Panc1 (cell line): ENCODE data around the gene INPP4B. TPM values are rescaled to one million over a fixed set of nuclear protein-coding genes. Genes with fewer than 3 reads are reported as not detected.
"Not testable (repeated sequence)": the region's sequence is repeated elsewhere in the genome, so short reads cannot be mapped to it uniquely, and the experiment has no call there.

Source experiments
- ATAC-seq: fragments of 200-7000 bp; cut with Tn5 transposase; 2 replicates; pipeline ENCODE4 v1.9.1; 2020; ENCODE audit warnings: mild to moderate bottlenecking, moderate library complexity
- BruUV-seq: library from RNA; stranded (reverse); fragments of 400-500 nt; replicated peaks from 2 replicates; lab custom pipeline; 2021; lab: Mats Ljungman, UMichigan
- CTCF ChIA-PET: fragments of 300-600 bp; sonication (Branson Sonifier 250); formaldehyde crosslinking; loops from one replicate; lab custom pipeline; 2022; ENCODE audit warnings: antibody characterized with exemption; lab: Charles Lee
- POLR2A ChIA-PET: fragments of 300-600 bp; sonication (Branson Sonifier 250); formaldehyde crosslinking; loops from one replicate; lab custom pipeline; 2022; ENCODE audit warnings: antibody characterized with exemption; lab: Charles Lee
- DNase-seq: peaks from one replicate; pipeline ENCODE4 v3.0.0-alpha.2; 2010; ENCODE audit warnings: low read depth, low spot score
- H3K27ac ChIP-seq: 2 replicates; pipeline ENCODE4 v1.5.1; 2011; ENCODE audit warnings: mild to moderate bottlenecking, low read length, inconsistent platforms
- H3K27me3 ChIP-seq: fragments of 200-500 bp; sonication (Bioruptor generic); 2 replicates; pipeline ENCODE4 v1.6.0; 2014; ENCODE audit warnings: low read length, inconsistent platforms; ENCODE audit not compliant: control insufficient read depth, insufficient read depth
- H3K36me3 ChIP-seq: fragments of 200-500 bp; sonication (Bioruptor generic); 2 replicates; pipeline ENCODE4 v1.5.1; 2014; ENCODE audit warnings: inconsistent platforms, mild to moderate bottlenecking, low read length, moderate library complexity; ENCODE audit not compliant: control insufficient read depth, insufficient read depth
- H3K4me1 ChIP-seq: 2 replicates; pipeline ENCODE4 v1.5.1; 2011; ENCODE audit warnings: inconsistent platforms, mild to moderate bottlenecking, low read length, moderate library complexity; ENCODE audit not compliant: control insufficient read depth, insufficient read depth
- H3K4me3 ChIP-seq, 2 experiments: 2 replicates each; pipeline ENCODE4 v1.5.1; 2011 to 2012; ENCODE audit warnings: low read depth in 2 of 2, low read length in 2 of 2, mild to moderate bottlenecking in 2 of 2, inconsistent platforms in 1 of 2, moderate library complexity in 1 of 2
- H3K9me3 ChIP-seq: fragments of 200-500 bp; sonication (Bioruptor generic); 2 replicates; pipeline ENCODE4 v1.5.1; 2014; ENCODE audit warnings: low read depth, mild to moderate bottlenecking, inconsistent platforms, low read length, moderate library complexity; ENCODE audit not compliant: control insufficient read depth, insufficient read depth
- POLR2AphosphoS5 ChIP-seq: IDR thresholded peaks from 2 replicates; pipeline ENCODE4 v1.6.1; 2012; ENCODE audit warnings: mild to moderate bottlenecking, low read depth, low read length, moderate library complexity
- SIN3A ChIP-seq: IDR thresholded peaks from 2 replicates; pipeline ENCODE4 v1.6.1; 2012; ENCODE audit warnings: low read depth, mild to moderate bottlenecking, low read length, moderate library complexity, borderline replicate concordance; ENCODE audit not compliant: insufficient read depth
- TCF7L2 ChIP-seq: IDR thresholded peaks from 2 replicates; pipeline ENCODE4 v1.6.1; 2011; ENCODE audit warnings: mild to moderate bottlenecking, low read depth, low read length, inconsistent platforms
- in situ Hi-C: cut with HindIII; loops from 2 replicates; pipeline ENCODE4 v1.10.0; 2016; ENCODE audit warnings: low sequenced_read_pairs, low pct_unique_long_range_greater_than_20kb
- intact Hi-C: fragments of 100-400 bp; cut with micrococcal nuclease; formaldehyde crosslinking; loops from one replicate; pipeline ENCODE4 v1.10.0; 2022; ENCODE audit not compliant: unreplicated experiment
- total RNA-seq: library from RNA; stranded (reverse); gene quantifications from one replicate; pipeline ENCODE4 v1.2.1, GENCODE V29; 2021; ENCODE audit not compliant: unreplicated experiment
- TF ChIP-seq, protein P1 (sequence below), 2 experiments: IDR thresholded peaks; 2 replicates each; pipeline ENCODE4 v1.6.1; 2011 to 2012; ENCODE audit warnings: low read depth in 2 of 2, control low read depth in 1 of 2, low read length in 1 of 2, mild to moderate bottlenecking in 1 of 2, moderate library complexity in 1 of 2; ENCODE audit not compliant: insufficient read depth in 1 of 2
- TF ChIP-seq, protein P2 (sequence below): fragments of 450-650 bp; IDR thresholded peaks from 2 replicates; pipeline ENCODE4 v1.5.1; 2017; ENCODE audit warnings: mild to moderate bottlenecking

Gene INPP4B
- total RNA-seq, 1 experiment from 2014 or later: 4.5 TPM

DNA sequence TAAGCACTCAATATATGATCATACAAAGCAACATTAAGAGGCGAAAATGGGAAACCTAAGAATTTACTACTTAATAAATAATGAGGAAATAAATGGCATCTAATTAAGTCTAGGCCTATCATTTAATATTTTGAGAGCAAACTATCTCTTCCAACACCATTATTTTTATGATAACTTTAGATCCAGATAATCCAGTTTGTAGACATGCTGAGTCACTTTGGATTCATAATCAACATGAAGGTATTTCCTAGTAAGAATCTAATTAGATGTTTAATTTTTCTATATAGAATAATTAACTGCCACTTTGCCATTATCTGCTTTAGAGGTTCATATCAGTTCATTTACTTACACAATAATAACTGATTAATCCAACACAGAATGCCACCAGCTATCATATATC, 336.2 kb downstream of the INPP4B start:
- ATAC-seq (no peak), DNase-seq (no peak)
- ChIA-PET CTCF (no interaction called here), POLR2A (no interaction called here)
- in situ Hi-C loops: no loop called here
- no TSS peak for BruUV-seq
- no peaks in the 10 kb centered on the region for H3K27me3 ChIP-seq
- H3K9me3 ChIP-seq: no peaks in the 10 kb centered on the region
- no peak overlapping the region for H3K27ac ChIP-seq
- no peaks in the 10 kb centered on the region for H3K4me1 ChIP-seq
- TF ChIP-seq, protein P1, sequence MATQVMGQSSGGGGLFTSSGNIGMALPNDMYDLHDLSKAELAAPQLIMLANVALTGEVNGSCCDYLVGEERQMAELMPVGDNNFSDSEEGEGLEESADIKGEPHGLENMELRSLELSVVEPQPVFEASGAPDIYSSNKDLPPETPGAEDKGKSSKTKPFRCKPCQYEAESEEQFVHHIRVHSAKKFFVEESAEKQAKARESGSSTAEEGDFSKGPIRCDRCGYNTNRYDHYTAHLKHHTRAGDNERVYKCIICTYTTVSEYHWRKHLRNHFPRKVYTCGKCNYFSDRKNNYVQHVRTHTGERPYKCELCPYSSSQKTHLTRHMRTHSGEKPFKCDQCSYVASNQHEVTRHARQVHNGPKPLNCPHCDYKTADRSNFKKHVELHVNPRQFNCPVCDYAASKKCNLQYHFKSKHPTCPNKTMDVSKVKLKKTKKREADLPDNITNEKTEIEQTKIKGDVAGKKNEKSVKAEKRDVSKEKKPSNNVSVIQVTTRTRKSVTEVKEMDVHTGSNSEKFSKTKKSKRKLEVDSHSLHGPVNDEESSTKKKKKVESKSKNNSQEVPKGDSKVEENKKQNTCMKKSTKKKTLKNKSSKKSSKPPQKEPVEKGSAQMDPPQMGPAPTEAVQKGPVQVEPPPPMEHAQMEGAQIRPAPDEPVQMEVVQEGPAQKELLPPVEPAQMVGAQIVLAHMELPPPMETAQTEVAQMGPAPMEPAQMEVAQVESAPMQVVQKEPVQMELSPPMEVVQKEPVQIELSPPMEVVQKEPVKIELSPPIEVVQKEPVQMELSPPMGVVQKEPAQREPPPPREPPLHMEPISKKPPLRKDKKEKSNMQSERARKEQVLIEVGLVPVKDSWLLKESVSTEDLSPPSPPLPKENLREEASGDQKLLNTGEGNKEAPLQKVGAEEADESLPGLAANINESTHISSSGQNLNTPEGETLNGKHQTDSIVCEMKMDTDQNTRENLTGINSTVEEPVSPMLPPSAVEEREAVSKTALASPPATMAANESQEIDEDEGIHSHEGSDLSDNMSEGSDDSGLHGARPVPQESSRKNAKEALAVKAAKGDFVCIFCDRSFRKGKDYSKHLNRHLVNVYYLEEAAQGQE (IDR thresholded peaks at IDR 0.05; ENCODE audit: insufficient read depth in 1 of 2, low read depth in 2 of 2, low read length in 1 of 2): no peak
- H3K36me3 ChIP-seq: no peaks in the 10 kb centered on the region
- no peak overlapping the region for H3K4me3 ChIP-seq
- intact Hi-C loops: no loop called here

DNA sequence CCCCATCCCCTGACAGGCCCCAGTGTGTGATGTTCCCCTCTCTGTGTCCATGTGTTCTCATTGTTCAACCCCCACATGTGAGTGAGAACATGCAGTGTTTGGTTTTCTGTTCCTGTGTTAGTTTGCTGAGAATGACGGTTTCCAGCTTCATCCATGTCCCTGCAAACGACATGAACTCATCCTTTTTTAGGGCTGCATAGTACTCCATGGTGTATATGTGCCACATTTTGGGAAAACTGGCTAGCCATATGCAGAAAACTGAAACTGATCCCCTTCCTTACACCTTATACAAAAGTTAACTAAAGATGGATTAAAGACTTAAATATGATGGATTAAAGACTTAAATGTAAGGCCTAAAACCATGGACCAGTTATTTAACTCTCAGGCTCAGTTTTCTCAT, 336.7 kb downstream of the INPP4B start:
- H3K4me3 ChIP-seq, H3K27ac ChIP-seq, CTCF ChIA-PET, ATAC-seq, DNase-seq, BruUV-seq, H3K9me3 ChIP-seq, intact Hi-C loops, H3K4me1 ChIP-seq, H3K27me3 ChIP-seq, POLR2A ChIA-PET, in situ Hi-C loops, H3K36me3 ChIP-seq: not testable (repeated sequence)

DNA sequence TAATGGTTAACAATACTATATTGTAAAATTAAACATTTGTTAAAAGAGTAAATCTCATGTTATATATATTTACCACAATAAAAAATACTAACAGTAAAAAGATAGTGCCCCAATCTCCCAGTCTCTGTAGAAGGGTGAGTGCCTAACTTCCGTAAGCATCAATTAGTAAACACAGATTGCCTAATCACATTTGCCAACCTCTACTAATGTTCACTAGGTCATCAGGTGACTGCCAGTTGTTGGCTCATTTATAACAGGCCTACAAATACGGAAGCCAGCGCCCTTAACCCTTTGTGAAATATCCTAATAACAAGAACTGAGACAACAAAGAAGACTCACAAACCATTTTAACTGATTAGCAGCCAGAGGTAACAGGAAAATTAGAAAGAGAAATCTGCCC, 345.1 kb downstream of the INPP4B start:
- H3K36me3 ChIP-seq: no peaks in the 10 kb centered on the region
- TF ChIP-seq POLR2AphosphoS5: no peak
- TF ChIP-seq, protein P2, sequence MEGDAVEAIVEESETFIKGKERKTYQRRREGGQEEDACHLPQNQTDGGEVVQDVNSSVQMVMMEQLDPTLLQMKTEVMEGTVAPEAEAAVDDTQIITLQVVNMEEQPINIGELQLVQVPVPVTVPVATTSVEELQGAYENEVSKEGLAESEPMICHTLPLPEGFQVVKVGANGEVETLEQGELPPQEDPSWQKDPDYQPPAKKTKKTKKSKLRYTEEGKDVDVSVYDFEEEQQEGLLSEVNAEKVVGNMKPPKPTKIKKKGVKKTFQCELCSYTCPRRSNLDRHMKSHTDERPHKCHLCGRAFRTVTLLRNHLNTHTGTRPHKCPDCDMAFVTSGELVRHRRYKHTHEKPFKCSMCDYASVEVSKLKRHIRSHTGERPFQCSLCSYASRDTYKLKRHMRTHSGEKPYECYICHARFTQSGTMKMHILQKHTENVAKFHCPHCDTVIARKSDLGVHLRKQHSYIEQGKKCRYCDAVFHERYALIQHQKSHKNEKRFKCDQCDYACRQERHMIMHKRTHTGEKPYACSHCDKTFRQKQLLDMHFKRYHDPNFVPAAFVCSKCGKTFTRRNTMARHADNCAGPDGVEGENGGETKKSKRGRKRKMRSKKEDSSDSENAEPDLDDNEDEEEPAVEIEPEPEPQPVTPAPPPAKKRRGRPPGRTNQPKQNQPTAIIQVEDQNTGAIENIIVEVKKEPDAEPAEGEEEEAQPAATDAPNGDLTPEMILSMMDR: no peak
- H3K4me3 ChIP-seq: no peak overlapping the region
- DNase-seq: no peak
- ChIA-PET POLR2A (no interaction called here), CTCF (no interaction called here)
- no peaks in the 10 kb centered on the region for H3K9me3 ChIP-seq
- no peak overlapping the region for H3K27ac ChIP-seq
- in situ Hi-C loops (no loop called here), intact Hi-C loops (no loop called here)
- H3K4me1 ChIP-seq: no peaks in the 10 kb centered on the region
- no peaks in the 10 kb centered on the region for H3K27me3 ChIP-seq
- BruUV-seq: no TSS peak
- no peak for ATAC-seq

DNA sequence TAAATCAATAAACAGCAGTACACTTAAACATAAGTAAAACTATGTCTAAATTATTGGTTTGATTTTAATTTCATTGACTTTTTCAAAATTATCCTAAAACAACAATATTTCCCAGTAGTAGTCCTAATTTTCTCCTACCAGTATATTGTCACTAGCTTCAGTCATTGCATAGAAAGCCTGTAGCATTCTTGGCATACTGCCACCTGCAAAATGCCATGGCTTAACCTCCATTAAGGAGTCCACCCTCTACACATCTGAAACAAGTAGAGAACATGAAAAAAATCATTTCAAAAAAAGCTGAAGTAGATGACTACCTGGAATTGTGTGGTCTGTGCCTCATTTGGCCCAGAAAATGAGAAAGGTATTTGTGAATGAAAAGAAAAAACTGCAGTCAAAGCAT, 348.5 kb downstream of the INPP4B start:
- BruUV-seq: no TSS peak
- no peak for DNase-seq
- POLR2A ChIA-PET: no interaction called here

More for the DNA sequence above, 348.5 kb downstream of the INPP4B start:
- ATAC-seq: no peak
- H3K27ac ChIP-seq: no peak overlapping the region
- H3K4me3 ChIP-seq: no peak overlapping the region
- no peaks in the 10 kb centered on the region for H3K36me3 ChIP-seq
- TF ChIP-seq, protein P1 (IDR thresholded peaks at IDR 0.05; ENCODE audit: insufficient read depth in 1 of 2, low read depth in 2 of 2, low read length in 1 of 2): no peak
- TF ChIP-seq TCF7L2 (no peak), POLR2AphosphoS5 (no peak), SIN3A (no peak)
- TF ChIP-seq, protein P2: no peak
- intact Hi-C loops: no loop called here
- H3K4me1 ChIP-seq: no peaks in the 10 kb centered on the region
- CTCF ChIA-PET: no interaction called here
- no peaks in the 10 kb centered on the region for H3K9me3 ChIP-seq
- in situ Hi-C loops: no loop called here
- H3K27me3 ChIP-seq: no peaks in the 10 kb centered on the region
